Glutamatergic neuron (in vitro differentiated cells): ENCODE data around the gene NEK6. TPM values are rescaled to one million over a fixed set of nuclear protein-coding genes. Genes with fewer than 3 reads are reported as not detected.

Source experiments
- DNase-seq: peaks from one replicate; pipeline ENCODE4 v3.0.0; 2022
- H3K27ac Mint-ChIP-seq: one replicate; pipeline ENCODE4 v1.8.0; 2020; ENCODE audit warnings: mild to moderate bottlenecking, mixed read lengths, inconsistent platforms; ENCODE audit not compliant: unreplicated experiment
- H3K27me3 Mint-ChIP-seq: one replicate; pipeline ENCODE4 v1.8.0; 2020; ENCODE audit warnings: mild to moderate bottlenecking, moderate library complexity, mixed read lengths, inconsistent platforms; ENCODE audit not compliant: unreplicated experiment
- H3K36me3 Mint-ChIP-seq: one replicate; pipeline ENCODE4 v1.8.0; 2020; ENCODE audit warnings: mild to moderate bottlenecking, mixed read lengths, inconsistent platforms; ENCODE audit not compliant: unreplicated experiment
- H3K4me1 Mint-ChIP-seq: one replicate; pipeline ENCODE4 v1.8.0; 2020; ENCODE audit warnings: mild to moderate bottlenecking, low read depth, mixed read lengths, inconsistent platforms; ENCODE audit not compliant: unreplicated experiment
- H3K4me3 Mint-ChIP-seq: one replicate; pipeline ENCODE4 v1.8.0; 2020; ENCODE audit warnings: mild to moderate bottlenecking, mixed read lengths, inconsistent platforms; ENCODE audit not compliant: unreplicated experiment
- H3K9me3 Mint-ChIP-seq: one replicate; pipeline ENCODE4 v1.8.0; 2020; ENCODE audit warnings: mild to moderate bottlenecking, moderate library complexity, mixed read lengths, inconsistent platforms; ENCODE audit not compliant: unreplicated experiment
- total RNA-seq: library from RNA; stranded (reverse); fragmentation: NEBNext Ultra II Directional; extraction: Animal tissue kit (Norgen Biotek cat#: 25700); gene quantifications from one replicate; pipeline ENCODE4 v1.2.1, GENCODE V29; 2021; ENCODE audit not compliant: unreplicated experiment
- TF ChIP-seq, protein P1 (sequence below): fragments of 200-600 bp; sonication (generic); IDR thresholded peaks from one replicate; pipeline ENCODE4 v1.5.0; 2021; ENCODE audit not compliant: partially characterized antibody, unreplicated experiment

NEK6 gene
- total RNA-seq, 1 donor from 2014 or later: 5.4 TPM

DNA sequence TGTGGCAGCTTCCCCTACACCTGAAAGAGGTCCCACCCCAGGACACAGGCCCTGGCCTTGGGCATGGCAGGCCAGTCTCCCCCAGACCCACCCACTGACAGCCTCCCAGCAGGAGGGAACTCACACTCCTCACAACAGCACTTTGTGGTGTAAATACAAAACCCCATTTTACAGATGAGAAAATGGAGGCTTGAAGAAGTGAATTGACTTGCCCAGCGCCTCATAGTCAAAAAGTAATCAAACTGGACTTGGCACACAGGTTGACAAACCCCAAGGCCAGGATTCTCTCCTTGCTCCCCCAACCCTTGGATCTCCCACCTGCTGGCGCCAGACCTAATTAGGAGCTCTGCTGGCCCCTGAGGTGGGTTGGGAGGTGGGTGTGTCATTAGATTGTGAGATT, 29.2 kb upstream of the NEK6 start:
- DNase-seq: no peak
- peaks cover 3% of the 10 kb centered on the region for H3K27me3 Mint-ChIP-seq
- H3K4me1 Mint-ChIP-seq: no peaks in the 10 kb centered on the region
- no peak overlapping the region for H3K4me3 Mint-ChIP-seq
- H3K36me3 Mint-ChIP-seq: no peaks in the 10 kb centered on the region
- H3K27ac Mint-ChIP-seq: no peak overlapping the region
- H3K9me3 Mint-ChIP-seq: peaks cover 1% of the 10 kb centered on the region
- TF ChIP-seq, protein P1, sequence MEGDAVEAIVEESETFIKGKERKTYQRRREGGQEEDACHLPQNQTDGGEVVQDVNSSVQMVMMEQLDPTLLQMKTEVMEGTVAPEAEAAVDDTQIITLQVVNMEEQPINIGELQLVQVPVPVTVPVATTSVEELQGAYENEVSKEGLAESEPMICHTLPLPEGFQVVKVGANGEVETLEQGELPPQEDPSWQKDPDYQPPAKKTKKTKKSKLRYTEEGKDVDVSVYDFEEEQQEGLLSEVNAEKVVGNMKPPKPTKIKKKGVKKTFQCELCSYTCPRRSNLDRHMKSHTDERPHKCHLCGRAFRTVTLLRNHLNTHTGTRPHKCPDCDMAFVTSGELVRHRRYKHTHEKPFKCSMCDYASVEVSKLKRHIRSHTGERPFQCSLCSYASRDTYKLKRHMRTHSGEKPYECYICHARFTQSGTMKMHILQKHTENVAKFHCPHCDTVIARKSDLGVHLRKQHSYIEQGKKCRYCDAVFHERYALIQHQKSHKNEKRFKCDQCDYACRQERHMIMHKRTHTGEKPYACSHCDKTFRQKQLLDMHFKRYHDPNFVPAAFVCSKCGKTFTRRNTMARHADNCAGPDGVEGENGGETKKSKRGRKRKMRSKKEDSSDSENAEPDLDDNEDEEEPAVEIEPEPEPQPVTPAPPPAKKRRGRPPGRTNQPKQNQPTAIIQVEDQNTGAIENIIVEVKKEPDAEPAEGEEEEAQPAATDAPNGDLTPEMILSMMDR: no peak

DNA sequence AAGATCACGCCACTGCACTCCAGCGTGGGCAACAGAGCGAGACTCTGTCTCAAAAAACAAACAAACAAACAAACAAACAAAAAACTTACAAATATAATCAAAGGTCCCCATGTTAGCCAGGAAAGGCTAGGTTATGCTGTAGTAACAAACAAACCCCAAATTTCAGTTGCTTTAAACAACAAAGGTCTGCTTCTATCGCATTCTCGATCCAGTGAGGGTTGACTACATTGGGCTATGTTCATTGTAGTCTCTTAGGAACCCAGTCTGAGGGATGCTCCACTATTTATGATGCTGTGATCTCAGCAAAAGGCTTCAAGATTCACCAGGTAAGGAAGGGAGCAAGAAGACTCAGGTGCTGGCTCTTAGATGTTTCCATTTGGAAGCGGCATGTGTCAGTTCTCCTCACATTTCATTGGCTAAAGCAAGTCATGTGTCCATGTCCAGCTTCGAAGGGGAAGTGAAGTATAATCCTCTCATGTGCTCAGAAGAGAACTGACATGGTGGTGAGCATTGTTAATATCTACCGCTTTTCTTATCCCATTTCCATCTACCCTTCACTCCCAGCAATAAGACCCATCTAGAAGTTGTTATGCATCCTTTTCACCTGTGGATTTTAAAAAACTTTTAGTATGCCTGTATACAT, 26.5 kb upstream of the NEK6 start:
- TF ChIP-seq, protein P1: no peak
- Mint-ChIP-seq H3K36me3 (no peaks in the 10 kb centered on the region), H3K27me3 (peaks cover 3% of the 10 kb centered on the region), H3K4me3 (no peak overlapping the region), H3K27ac (no peak overlapping the region), H3K4me1 (no peaks in the 10 kb centered on the region), H3K9me3 (peaks cover 1% of the 10 kb centered on the region)
- no peak for DNase-seq

DNA sequence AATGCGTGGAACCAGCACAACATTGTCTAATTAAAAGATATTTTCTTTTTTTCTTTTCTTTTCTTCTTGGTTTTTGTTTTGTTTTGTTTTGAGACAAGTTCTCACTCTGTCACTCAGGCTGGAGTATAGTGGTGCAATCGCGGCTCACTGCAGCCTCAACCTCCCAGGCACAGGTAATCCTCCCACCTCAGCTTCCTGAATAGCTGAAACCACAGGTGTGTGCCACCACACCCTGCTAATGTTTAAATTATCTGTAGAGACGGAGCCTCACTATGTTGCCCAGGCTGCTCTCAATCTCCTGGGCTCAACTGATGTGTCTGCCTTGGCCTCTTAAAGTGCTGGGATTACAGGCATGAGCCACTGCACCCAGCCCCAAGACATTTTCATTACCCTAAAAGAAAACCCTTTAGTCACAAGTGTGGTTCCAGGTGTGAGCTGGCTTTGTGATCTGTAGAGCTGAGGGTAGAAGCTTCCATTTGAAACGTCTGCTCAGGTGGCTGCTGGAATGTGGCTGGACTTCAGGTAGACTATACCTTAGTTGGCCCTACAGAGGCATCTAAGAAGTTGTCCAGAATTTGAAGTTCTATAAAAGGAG, 19.1 kb upstream of the NEK6 start:
- peaks cover 21% of the 10 kb centered on the region for H3K4me1 Mint-ChIP-seq
- TF ChIP-seq, protein P1: no peak
- H3K27me3 Mint-ChIP-seq: peaks cover 11% of the 10 kb centered on the region
- no peak for DNase-seq
- H3K9me3 Mint-ChIP-seq: no peaks in the 10 kb centered on the region
- no peak overlapping the region for H3K4me3 Mint-ChIP-seq
- no peak overlapping the region for H3K27ac Mint-ChIP-seq
- H3K36me3 Mint-ChIP-seq: no peaks in the 10 kb centered on the region

DNA sequence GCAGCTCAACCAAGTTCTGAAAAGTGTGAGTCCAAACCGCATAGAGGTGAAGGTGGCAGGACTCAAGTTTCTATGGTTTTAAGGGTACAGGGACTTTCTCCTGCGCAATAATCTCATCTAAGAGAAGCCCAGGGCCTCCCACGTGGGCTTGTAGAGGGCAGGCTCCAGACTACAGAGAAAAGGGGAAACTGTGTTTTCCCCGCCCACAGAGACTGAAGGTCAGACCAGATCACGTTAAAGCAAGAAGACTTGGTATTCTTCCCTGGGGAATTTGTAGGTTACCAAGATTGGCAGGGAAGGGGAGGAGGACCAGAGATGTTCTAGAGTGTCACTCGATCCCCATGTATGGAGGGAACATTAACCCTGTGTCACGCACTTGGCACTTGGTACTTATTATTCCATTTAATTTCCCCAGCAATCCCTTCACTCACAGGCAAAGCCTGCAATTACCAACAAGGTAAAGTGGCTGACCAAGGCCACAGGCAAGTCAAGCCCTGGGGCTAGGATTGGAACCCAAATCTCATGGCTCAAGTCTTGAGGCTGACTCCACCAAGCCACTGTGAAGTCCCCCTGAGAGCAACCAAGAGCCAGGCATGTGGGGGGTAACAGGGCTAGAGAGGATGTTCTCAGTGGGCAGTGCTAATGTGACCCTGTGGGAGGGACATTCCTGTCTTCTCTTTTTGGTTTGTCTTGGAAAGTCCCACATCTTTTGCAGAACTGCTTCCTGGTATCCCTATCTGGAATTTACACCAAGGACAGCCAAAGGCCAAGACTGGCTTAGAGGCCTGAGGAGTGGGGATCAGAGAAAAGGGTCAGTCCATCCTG, 18.3 kb upstream of the NEK6 start:
- Mint-ChIP-seq H3K9me3 (no peaks in the 10 kb centered on the region), H3K27ac (no peak overlapping the region), H3K36me3 (no peaks in the 10 kb centered on the region), H3K27me3 (peaks cover 11% of the 10 kb centered on the region), H3K4me1 (peaks cover 25% of the 10 kb centered on the region), H3K4me3 (no peak overlapping the region)
- TF ChIP-seq, protein P1: no peak
- no peak for DNase-seq
